Keratinocyte (primary cell): Measurements from ENCODE around the gene RIOK2.

Source experiments
- CTCF ChIP-seq, 3 experiments: IDR thresholded peaks in 1 of 3; conservative IDR thresholded peaks in 1 of 3; optimal IDR thresholded peaks in 1 of 3; 2 replicates in 2 of 3; 3 replicates in 1 of 3; pipeline versions ENCODE3 to v1.5.1; 2011; ENCODE audit warnings: low read length in 3 of 3, mild to moderate bottlenecking in 3 of 3, moderate library complexity in 2 of 3, control low read depth in 1 of 3, inconsistent platforms in 1 of 3; ENCODE audit not compliant: insufficient read depth in 2 of 3; ENCODE audit errors: extremely low read depth in 1 of 3
- EZH2 ChIP-seq: IDR thresholded peaks from one replicate; pipeline ENCODE4 v1.6.1; 2012; ENCODE audit warnings: inconsistent platforms, mild to moderate bottlenecking, low read length, moderate library complexity

GRCh38 chr5:97208184-97208713 lies 25.2 kb upstream of the RIOK2 start:
- TF ChIP-seq CTCF (optimal IDR thresholded peaks at IDR 0.05 in 1 of 3, IDR thresholded peaks at IDR 0.05 in 1 of 3, conservative IDR thresholded peaks at IDR 0.05 in 1 of 3; ENCODE audit: extremely low read depth in 1 of 3, insufficient read depth in 2 of 3, low read length in 3 of 3) (no peak), EZH2 (no peak)
